Measurements from ENCODE around the gene ST13. TPM values are rescaled to one million over a fixed set of nuclear protein-coding genes. Genes with fewer than 3 reads are reported as not detected.
A peak's percentile ranks its signal among the peaks of the same experiment; 100 is the strongest.

Gene ST13
- total and polyA plus RNA-seq, 9 of the 15 experiments (the other 6 are each of a cell fraction or from before 2014, with no cell fraction given): 53.6 to 311 (median 195) TPM

DNA sequence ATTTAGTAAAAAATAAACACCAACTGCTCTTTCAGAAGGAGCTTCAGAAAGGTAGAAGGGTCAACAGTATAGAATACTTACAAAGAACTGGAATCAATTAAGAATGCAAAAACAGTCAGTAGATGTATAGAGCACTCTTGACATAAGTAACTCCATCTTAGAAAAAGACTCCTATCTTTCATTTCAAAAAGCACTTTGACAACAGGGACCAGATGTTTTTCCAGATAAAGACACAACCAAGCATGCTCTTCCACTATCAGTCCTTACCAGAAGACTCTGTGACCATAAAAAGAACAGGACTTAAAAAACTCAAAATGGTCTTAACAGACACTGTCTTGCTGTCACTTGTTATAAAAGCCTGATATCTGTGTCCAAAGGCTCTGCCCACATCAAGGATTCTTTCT, 42.5 kb downstream of the ST13 start (continued):
- TF ChIP-seq, protein P1, sequence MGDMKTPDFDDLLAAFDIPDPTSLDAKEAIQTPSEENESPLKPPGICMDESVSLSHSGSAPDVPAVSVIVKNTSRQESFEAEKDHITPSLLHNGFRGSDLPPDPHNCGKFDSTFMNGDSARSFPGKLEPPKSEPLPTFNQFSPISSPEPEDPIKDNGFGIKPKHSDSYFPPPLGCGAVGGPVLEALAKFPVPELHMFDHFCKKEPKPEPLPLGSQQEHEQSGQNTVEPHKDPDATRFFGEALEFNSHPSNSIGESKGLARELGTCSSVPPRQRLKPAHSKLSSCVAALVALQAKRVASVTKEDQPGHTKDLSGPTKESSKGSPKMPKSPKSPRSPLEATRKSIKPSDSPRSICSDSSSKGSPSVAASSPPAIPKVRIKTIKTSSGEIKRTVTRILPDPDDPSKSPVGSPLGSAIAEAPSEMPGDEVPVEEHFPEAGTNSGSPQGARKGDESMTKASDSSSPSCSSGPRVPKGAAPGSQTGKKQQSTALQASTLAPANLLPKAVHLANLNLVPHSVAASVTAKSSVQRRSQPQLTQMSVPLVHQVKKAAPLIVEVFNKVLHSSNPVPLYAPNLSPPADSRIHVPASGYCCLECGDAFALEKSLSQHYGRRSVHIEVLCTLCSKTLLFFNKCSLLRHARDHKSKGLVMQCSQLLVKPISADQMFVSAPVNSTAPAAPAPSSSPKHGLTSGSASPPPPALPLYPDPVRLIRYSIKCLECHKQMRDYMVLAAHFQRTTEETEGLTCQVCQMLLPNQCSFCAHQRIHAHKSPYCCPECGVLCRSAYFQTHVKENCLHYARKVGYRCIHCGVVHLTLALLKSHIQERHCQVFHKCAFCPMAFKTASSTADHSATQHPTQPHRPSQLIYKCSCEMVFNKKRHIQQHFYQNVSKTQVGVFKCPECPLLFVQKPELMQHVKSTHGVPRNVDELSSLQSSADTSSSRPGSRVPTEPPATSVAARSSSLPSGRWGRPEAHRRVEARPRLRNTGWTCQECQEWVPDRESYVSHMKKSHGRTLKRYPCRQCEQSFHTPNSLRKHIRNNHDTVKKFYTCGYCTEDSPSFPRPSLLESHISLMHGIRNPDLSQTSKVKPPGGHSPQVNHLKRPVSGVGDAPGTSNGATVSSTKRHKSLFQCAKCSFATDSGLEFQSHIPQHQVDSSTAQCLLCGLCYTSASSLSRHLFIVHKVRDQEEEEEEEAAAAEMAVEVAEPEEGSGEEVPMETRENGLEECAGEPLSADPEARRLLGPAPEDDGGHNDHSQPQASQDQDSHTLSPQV (IDR thresholded peaks at IDR 0.05): peak; percentile 100
- peak; percentile 90 for TF ChIP-seq ESRRB (CRISPR knock-in tag; IDR thresholded peaks at IDR 0.05; ENCODE audit: borderline replicate concordance)
- peak; percentile 96 for TF ChIP-seq TCF3 (CRISPR knock-in tag; IDR thresholded peaks at IDR 0.05)
- TF ChIP-seq L3MBTL2 (IDR thresholded peaks at IDR 0.05): peak; percentile 39; the same call in 1 of the 2 replicates
- TF ChIP-seq, protein P2, sequence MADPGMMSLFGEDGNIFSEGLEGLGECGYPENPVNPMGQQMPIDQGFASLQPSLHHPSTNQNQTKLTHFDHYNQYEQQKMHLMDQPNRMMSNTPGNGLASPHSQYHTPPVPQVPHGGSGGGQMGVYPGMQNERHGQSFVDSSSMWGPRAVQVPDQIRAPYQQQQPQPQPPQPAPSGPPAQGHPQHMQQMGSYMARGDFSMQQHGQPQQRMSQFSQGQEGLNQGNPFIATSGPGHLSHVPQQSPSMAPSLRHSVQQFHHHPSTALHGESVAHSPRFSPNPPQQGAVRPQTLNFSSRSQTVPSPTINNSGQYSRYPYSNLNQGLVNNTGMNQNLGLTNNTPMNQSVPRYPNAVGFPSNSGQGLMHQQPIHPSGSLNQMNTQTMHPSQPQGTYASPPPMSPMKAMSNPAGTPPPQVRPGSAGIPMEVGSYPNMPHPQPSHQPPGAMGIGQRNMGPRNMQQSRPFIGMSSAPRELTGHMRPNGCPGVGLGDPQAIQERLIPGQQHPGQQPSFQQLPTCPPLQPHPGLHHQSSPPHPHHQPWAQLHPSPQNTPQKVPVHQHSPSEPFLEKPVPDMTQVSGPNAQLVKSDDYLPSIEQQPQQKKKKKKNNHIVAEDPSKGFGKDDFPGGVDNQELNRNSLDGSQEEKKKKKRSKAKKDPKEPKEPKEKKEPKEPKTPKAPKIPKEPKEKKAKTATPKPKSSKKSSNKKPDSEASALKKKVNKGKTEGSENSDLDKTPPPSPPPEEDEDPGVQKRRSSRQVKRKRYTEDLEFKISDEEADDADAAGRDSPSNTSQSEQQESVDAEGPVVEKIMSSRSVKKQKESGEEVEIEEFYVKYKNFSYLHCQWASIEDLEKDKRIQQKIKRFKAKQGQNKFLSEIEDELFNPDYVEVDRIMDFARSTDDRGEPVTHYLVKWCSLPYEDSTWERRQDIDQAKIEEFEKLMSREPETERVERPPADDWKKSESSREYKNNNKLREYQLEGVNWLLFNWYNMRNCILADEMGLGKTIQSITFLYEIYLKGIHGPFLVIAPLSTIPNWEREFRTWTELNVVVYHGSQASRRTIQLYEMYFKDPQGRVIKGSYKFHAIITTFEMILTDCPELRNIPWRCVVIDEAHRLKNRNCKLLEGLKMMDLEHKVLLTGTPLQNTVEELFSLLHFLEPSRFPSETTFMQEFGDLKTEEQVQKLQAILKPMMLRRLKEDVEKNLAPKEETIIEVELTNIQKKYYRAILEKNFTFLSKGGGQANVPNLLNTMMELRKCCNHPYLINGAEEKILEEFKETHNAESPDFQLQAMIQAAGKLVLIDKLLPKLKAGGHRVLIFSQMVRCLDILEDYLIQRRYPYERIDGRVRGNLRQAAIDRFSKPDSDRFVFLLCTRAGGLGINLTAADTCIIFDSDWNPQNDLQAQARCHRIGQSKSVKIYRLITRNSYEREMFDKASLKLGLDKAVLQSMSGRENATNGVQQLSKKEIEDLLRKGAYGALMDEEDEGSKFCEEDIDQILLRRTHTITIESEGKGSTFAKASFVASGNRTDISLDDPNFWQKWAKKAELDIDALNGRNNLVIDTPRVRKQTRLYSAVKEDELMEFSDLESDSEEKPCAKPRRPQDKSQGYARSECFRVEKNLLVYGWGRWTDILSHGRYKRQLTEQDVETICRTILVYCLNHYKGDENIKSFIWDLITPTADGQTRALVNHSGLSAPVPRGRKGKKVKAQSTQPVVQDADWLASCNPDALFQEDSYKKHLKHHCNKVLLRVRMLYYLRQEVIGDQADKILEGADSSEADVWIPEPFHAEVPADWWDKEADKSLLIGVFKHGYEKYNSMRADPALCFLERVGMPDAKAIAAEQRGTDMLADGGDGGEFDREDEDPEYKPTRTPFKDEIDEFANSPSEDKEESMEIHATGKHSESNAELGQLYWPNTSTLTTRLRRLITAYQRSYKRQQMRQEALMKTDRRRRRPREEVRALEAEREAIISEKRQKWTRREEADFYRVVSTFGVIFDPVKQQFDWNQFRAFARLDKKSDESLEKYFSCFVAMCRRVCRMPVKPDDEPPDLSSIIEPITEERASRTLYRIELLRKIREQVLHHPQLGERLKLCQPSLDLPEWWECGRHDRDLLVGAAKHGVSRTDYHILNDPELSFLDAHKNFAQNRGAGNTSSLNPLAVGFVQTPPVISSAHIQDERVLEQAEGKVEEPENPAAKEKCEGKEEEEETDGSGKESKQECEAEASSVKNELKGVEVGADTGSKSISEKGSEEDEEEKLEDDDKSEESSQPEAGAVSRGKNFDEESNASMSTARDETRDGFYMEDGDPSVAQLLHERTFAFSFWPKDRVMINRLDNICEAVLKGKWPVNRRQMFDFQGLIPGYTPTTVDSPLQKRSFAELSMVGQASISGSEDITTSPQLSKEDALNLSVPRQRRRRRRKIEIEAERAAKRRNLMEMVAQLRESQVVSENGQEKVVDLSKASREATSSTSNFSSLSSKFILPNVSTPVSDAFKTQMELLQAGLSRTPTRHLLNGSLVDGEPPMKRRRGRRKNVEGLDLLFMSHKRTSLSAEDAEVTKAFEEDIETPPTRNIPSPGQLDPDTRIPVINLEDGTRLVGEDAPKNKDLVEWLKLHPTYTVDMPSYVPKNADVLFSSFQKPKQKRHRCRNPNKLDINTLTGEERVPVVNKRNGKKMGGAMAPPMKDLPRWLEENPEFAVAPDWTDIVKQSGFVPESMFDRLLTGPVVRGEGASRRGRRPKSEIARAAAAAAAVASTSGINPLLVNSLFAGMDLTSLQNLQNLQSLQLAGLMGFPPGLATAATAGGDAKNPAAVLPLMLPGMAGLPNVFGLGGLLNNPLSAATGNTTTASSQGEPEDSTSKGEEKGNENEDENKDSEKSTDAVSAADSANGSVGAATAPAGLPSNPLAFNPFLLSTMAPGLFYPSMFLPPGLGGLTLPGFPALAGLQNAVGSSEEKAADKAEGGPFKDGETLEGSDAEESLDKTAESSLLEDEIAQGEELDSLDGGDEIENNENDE (IDR thresholded peaks at IDR 0.05; ENCODE audit: low read depth, low read length): no peak
- peak; percentile 99 for TF ChIP-seq TEAD2 (tag; IDR thresholded peaks at IDR 0.05)
- TF ChIP-seq ZNF24 (IDR thresholded peaks at IDR 0.05): no peak; the same call in 1 of the 2 replicates
- TF ChIP-seq IRF2 (CRISPR knock-in tag; IDR thresholded peaks at IDR 0.05): no peak
- TF ChIP-seq, protein P3, sequence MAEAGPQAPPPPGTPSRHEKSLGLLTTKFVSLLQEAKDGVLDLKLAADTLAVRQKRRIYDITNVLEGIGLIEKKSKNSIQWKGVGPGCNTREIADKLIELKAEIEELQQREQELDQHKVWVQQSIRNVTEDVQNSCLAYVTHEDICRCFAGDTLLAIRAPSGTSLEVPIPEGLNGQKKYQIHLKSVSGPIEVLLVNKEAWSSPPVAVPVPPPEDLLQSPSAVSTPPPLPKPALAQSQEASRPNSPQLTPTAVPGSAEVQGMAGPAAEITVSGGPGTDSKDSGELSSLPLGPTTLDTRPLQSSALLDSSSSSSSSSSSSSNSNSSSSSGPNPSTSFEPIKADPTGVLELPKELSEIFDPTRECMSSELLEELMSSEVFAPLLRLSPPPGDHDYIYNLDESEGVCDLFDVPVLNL (CRISPR knock-in tag; IDR thresholded peaks at IDR 0.05; ENCODE audit: low read depth): no peak
- 0 out of 2 replicates have a peak, but pooled peaks have one; percentile 23 for TF ChIP-seq MXI1 (IDR thresholded peaks at IDR 0.05; ENCODE audit: low read depth, low read length)
- no peak for TF ChIP-seq TRIM28 (IDR thresholded peaks at IDR 0.05)

Data from K562 (cell line).